SU-DHL-6 (cell line): ENCODE results near the gene CCRL2.

ENCODE experiments used
- H2AFZ ChIP-seq: fragments of 200-600 bp; sonication (generic); 2 replicates; pipeline ENCODE4 v1.6.1; 2014; ENCODE audit warnings: low read depth, mild to moderate bottlenecking, moderate library complexity, mixed read lengths, antibody characterized with exemption, low read length; ENCODE audit not compliant: severe bottlenecking
- H3F3A ChIP-seq: fragments of 200-600 bp; shearing (Covaris generic); 2 replicates; pipeline ENCODE4 v1.6.0; 2016; ENCODE audit warnings: antibody characterized with exemption, mild to moderate bottlenecking; ENCODE audit not compliant: insufficient read depth
- H3K27ac ChIP-seq: fragments of 200-600 bp; sonication (generic); 2 replicates; pipeline ENCODE4 v1.5.1; 2016; ENCODE audit warnings: low read depth, mild to moderate bottlenecking, low read length, moderate library complexity, mixed read lengths
- H3K27me3 ChIP-seq: fragments of 200-600 bp; sonication (generic), shearing (Covaris generic); 2 replicates; pipeline ENCODE4 v1.6.0; 2014; ENCODE audit warnings: mild to moderate bottlenecking, low read length
- H3K36me3 ChIP-seq: fragments of 200-600 bp; sonication (generic); 2 replicates; pipeline ENCODE4 v1.6.1; 2014; ENCODE audit warnings: mild to moderate bottlenecking, low read length, mixed read lengths
- H3K4me2 ChIP-seq: fragments of 300-600, 200-600 bp; shearing (Covaris generic), sonication (generic); 2 replicates; pipeline ENCODE4 v1.6.0; 2014; ENCODE audit warnings: low read length, low read depth, mild to moderate bottlenecking; ENCODE audit not compliant: poor library complexity, severe bottlenecking
- H3K4me3 ChIP-seq: fragments of 200-600 bp; sonication (generic); 2 replicates; pipeline ENCODE4 v1.5.1; 2014; ENCODE audit warnings: antibody characterized with exemption, low read length, mild to moderate bottlenecking, mixed read lengths; ENCODE audit not compliant: insufficient read depth, poor library complexity, severe bottlenecking
- H3K79me2 ChIP-seq: fragments of 200-600 bp; sonication (generic); 2 replicates; pipeline ENCODE4 v1.6.1; 2014; ENCODE audit warnings: mild to moderate bottlenecking, low read length, moderate library complexity; ENCODE audit not compliant: insufficient read depth
- H3K9ac ChIP-seq: fragments of 200-600 bp; sonication (generic); 2 replicates; pipeline ENCODE4 v1.7.0; 2014; ENCODE audit warnings: mild to moderate bottlenecking, low read length
- H3K9me2 ChIP-seq: fragments of 200-600 bp; sonication (generic); replicated peaks from 2 replicates; pipeline ENCODE4 v1.6.1; 2014; ENCODE audit warnings: low read length; ENCODE audit not compliant: insufficient read depth
- H3K9me3 ChIP-seq: fragments of 200-600 bp; sonication (generic); 2 replicates; pipeline ENCODE4 v1.6.1; 2014; ENCODE audit warnings: low read length, mixed read lengths; ENCODE audit not compliant: insufficient read depth
- H4K20me1 ChIP-seq: fragments of 200-600 bp; sonication (generic); 2 replicates; pipeline ENCODE4 v1.6.1; 2014; ENCODE audit warnings: low read depth, mild to moderate bottlenecking, antibody characterized with exemption, low read length, moderate library complexity, mixed read lengths
- EZH2phosphoT487 ChIP-seq: fragments of 200-600 bp; sonication (generic), shearing (Covaris generic); conservative IDR thresholded peaks from 2 replicates; pipeline ENCODE4 v1.6.1; 2018; ENCODE audit warnings: mild to moderate bottlenecking, antibody characterized with exemption, low read length, moderate library complexity, mixed read lengths
- TF ChIP-seq, protein P1 (sequence below): fragments of 200-600 bp; sonication (generic); IDR thresholded peaks from one replicate; pipeline ENCODE4 v1.5.1; 2017; ENCODE audit warnings: antibody characterized with exemption, mild to moderate bottlenecking, low read length, moderate library complexity; ENCODE audit not compliant: insufficient read depth, poor library complexity, severe bottlenecking

The CCRL2 gene

GRCh38 chr3:46393011-46393410 is 14.0 kb upstream of the CCRL2 start:
- Histone ChIP-seq H3K36me3 (no peaks in the 10 kb centered on the region), H3K9ac (no peak overlapping the region), H3K4me3 (no peak overlapping the region), H3K27ac (no peak overlapping the region), H3K4me2 (no peak overlapping the region), H3K9me3 (no peaks in the 10 kb centered on the region), H3K27me3 (no peaks in the 10 kb centered on the region), H3K79me2 (no peaks in the 10 kb centered on the region), H3K9me2 (no peaks in the 10 kb centered on the region), H2AFZ (no peak overlapping the region), H3F3A (no peaks in the 10 kb centered on the region), H4K20me1 (no peaks in the 10 kb centered on the region)
- TF ChIP-seq EZH2phosphoT487 = no peak
- TF ChIP-seq, protein P1, sequence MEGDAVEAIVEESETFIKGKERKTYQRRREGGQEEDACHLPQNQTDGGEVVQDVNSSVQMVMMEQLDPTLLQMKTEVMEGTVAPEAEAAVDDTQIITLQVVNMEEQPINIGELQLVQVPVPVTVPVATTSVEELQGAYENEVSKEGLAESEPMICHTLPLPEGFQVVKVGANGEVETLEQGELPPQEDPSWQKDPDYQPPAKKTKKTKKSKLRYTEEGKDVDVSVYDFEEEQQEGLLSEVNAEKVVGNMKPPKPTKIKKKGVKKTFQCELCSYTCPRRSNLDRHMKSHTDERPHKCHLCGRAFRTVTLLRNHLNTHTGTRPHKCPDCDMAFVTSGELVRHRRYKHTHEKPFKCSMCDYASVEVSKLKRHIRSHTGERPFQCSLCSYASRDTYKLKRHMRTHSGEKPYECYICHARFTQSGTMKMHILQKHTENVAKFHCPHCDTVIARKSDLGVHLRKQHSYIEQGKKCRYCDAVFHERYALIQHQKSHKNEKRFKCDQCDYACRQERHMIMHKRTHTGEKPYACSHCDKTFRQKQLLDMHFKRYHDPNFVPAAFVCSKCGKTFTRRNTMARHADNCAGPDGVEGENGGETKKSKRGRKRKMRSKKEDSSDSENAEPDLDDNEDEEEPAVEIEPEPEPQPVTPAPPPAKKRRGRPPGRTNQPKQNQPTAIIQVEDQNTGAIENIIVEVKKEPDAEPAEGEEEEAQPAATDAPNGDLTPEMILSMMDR = no peak

GRCh38 chr3:46393554-46394434 is 13.3 kb upstream of the CCRL2 start:
- no peaks in the 10 kb centered on the region for H3K9me3 ChIP-seq
- H2AFZ ChIP-seq = no peak overlapping the region
- TF ChIP-seq, protein P1 = no peak
- TF ChIP-seq EZH2phosphoT487 = no peak
- no peaks in the 10 kb centered on the region for H4K20me1 ChIP-seq
- H3K27ac ChIP-seq = no peak overlapping the region
- H3F3A ChIP-seq = no peaks in the 10 kb centered on the region
- H3K79me2 ChIP-seq = no peaks in the 10 kb centered on the region
- H3K4me3 ChIP-seq = no peak overlapping the region
- H3K9ac ChIP-seq = no peak overlapping the region
- H3K9me2 ChIP-seq = no peaks in the 10 kb centered on the region
- H3K36me3 ChIP-seq = no peaks in the 10 kb centered on the region
- H3K27me3 ChIP-seq = no peaks in the 10 kb centered on the region
- no peak overlapping the region for H3K4me2 ChIP-seq

GRCh38 chr3:46395210-46395661 is 11.8 kb upstream of the CCRL2 start:
- Histone ChIP-seq H3K27ac (no peak overlapping the region), H3K4me2 (no peak overlapping the region), H3K9ac (no peak overlapping the region), H3K79me2 (no peaks in the 10 kb centered on the region), H3F3A (no peaks in the 10 kb centered on the region), H3K27me3 (no peaks in the 10 kb centered on the region), H2AFZ (no peak overlapping the region), H4K20me1 (no peaks in the 10 kb centered on the region), H3K9me3 (no peaks in the 10 kb centered on the region), H3K9me2 (no peaks in the 10 kb centered on the region), H3K36me3 (no peaks in the 10 kb centered on the region), H3K4me3 (no peak overlapping the region)
- TF ChIP-seq, protein P1 = no peak
- TF ChIP-seq EZH2phosphoT487 = no peak
